CD4-positive, alpha-beta T cell treated with Interleukin-1 beta for 1 hour (primary cell): ENCODE results near the gene SLC17A3.

Experiments
- DNase-seq, 2 donors: peaks; one replicate each; pipeline ENCODE4 v3.0.0-alpha.2; 2020 to 2022

Gene SLC17A3

DNA sequence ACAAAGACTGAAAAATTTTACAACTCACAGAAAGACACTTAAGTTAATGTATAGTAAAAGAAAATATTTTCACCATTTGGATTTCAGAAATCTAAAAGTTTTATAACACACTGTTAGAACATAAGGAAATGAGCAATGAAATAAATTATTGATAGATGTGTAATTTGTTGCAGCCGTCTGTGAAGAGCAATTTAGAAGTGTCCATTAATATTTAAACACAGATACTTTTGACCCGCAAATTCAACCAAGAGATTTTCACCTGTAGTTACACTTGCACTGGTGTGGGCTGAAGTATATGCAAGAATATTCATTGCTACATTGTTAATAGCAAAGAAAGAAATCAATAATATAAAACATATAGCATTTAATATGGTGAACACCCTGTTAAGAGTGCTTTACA lies 14.6 kb upstream of the SLC17A3 start:
- DNase-seq = no peak

DNA sequence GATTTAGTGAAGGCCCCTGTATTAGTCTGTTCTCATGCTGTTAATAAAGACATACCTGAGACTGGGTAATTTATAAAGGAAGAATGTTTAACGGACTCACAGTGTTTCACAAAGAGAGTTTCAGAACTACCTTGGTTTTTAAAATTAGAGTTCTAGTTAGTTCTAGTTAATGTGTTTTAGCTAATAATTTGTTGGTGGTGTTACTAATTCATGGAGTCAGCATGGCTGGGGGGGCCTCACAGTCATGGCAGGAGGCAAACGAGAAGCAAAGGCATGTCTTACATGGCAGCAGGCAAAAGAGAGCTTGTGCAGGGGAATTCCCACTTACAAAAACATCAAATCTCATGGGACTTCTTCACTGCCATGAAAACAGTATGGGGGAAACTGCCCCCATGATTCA lies 12.0 kb upstream of the SLC17A3 start:
- no peak for DNase-seq

DNA sequence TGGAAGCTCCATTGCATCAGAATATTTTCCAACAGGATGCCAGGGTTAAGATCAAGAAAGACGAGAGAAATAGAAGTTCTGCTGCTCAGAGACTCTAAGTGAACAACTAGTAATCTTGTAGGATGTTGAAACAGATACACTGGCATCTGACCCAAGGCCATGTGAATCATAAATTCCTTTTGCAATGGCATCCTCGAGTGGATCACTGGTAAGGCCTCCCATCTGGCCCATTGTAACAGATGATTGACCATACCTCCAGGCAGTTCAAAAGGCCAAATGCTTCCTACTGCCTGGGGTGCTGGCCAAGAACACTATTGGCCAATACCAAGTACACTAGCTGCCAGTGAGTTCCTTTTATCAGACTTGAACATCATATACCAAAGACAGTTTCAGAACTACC lies 9.9 kb upstream of the SLC17A3 start:
- no peak for DNase-seq

DNA sequence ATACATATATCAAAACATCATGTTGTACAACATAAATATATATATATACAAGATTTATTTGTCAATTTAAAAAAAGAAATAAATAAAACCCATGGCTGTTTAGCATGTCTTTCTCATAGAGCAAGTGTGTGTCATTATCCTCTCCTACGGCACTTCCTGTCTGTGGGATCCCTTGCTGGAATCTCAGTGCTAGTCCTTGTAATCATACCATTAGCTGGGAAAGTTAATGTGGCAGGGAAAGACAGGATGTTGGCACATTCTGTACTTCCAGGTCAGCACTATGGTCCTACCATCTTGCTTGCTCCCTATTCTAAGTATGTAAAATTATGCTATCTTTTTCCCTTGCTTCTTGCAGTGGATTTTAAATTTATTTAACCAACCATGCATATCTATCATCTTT lies 9.5 kb upstream of the SLC17A3 start:
- DNase-seq = no peak

DNA sequence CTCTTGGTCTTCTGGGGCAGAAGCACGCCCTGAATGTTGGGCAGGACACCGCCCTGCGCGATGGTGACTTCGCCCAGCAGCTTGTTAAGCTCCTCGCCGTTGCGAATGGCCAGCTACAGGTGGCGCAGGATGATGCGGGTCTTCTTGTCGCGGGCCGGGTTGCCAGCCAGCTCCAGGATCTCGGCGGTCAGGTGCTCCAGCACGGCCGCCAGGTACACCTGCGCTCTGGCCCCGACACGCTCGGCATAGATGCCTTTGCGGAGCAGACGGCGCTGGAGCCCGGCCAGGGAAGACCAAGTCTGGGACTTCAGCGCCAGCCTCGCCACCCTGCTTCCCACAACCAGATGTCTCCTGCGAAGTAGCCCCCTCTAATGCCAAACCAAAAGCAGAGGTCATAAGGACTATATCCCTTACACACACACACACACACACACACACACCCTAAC lies 8.0 kb upstream of the SLC17A3 start:
- DNase-seq = peak; percentile 46 to 66

DNA sequence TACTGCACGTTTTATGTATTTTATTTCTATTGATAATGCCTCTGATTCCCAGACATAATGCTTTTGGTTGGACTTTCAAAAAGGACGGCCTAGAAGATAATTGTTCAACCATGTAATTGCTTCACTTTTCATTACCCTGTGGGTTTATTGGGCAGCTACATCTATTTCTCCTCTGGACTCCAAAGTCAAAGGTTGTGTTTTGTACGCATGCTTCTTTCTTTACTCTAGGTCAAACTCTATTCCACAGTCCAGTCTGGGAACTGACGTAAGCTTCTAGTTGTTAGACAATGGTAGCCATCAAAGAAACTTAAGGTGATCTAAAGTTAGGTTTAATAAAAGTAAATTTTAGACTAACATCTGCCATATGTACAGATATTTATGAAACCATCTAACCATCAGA lies 6.6 kb upstream of the SLC17A3 start:
- no peak for DNase-seq

DNA sequence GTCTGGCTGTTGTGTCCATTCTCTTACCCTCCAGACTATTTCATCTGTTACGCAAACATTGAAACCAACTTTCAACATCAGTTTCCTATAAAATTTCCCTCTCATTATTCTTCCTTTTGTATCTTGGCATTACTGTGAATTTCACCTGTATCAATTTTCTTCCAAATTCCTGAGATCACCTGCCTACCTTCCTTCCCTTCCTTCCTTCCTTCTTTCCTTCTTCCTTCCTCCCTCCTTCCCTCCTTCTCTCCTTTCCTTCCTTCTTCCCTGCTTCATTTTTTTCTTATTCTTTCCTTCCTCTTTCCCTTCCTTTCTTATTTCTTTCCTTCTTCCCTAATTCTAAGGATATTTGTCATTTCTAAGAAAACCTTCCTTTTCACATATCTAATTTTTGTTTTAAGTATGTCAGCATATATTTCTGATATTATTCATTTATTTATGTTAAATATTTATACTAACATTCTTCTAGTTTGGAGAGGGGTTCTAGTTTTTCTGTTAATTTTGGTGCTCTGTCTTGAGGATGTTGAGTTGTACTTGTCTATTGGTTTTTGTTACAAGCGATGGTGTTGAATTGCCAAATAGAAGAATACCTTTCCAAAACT lies 4.8 kb upstream of the SLC17A3 start:
- DNase-seq = no peak

DNA sequence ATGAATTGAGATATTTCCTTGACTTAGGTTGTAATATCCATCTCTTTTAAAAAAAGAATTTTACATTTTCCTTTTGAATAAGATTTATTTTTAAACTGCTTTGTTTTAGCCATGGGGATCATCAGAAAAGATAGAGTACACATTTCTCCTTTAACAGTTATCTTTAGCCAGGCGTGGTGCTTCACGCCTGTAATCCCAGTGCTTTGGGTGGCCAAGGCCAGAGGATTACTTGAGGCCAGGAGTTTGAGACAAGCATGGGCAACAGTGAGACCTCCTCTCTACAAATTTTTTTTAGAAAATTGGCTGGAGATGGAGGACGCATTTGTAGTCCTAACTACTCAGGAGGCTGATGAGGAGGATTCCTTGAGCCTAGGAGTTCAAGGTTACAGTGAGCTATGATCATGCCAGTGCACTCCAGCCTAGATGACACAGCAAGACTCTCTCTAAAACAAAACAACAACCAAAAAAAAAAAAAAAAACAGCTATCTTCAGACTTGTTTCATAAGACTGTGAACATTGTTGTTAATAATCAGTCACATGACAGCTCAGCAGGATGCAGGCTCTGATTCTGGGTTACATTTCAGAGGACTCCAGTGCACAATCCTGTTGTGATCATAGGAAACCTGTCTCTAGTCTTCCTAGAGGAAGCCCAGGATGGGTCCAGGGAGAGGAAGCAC lies 2.0 kb upstream of the SLC17A3 start:
- no peak for DNase-seq

DNA sequence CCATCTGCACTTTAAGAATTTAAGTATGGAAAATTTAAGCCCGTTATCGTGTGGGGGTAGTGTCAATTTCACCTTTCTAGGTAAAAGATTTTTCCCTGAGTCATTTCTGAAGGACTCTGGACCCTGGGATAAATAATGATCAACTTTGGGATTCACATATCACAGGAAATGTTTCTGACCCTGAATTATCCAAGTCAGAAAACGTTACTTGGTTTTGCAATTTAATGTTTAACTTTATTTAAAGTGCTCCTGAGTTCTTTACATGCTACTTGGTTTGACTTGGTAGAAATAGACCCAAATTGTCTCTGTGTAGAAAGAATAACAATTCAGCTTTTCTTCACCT lies 1.5 kb upstream of the SLC17A3 start:
- DNase-seq = no peak

DNA sequence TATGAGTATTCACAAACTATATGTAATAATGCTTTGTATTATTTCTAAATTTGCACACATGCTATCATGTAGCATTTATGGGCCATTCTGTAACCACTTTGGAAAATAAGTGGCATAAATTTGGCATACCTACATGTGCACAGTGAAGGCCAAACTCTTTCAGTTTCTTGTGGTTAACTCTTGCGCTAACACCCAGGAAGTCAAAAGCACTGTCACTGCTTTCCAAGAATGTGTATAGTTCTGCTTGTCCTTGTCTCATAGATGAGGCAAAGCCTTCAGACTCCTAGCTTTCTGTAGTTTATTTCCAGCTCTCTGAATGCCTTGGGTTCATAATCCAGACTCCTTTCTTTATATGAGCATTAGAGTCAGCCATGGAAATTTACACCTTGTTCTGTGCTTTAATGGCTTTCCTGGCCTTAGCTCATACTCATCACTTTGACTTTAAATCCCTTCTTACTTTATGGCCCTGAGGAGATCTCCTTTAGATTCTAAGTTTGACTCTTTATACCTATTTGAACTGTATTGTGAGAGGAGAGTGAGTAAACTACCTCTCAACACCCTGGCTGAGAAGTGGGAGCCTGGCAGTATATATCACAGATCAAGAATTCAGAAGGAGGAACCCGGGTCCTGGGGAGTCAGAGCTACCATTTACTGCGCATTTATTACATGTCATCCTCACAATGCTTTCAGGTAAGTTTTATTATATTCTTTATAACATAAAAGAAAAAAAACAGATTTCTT lies 949 bp upstream of the SLC17A3 start:
- peak in 1 of 2 donors; percentile 20 for DNase-seq

DNA sequence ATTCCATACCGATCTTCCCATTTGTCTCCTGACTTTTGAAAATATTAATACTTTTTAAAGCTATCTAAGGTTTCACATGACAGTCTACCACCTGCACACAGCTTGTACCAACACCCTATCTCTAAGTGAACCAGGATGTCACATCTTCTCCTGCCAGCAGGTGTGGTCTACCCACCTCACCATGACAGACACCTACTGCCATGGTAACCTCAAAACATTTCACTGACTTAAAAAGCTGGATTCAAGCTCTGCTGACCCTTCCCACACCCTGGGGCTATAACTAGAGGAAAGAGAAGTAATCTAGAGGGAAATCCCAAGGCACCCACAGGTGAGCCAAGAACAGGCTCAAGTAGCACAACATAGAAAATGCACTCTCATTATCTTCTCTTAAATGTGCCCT lies 1.2 kb downstream of the SLC17A3 start:
- peak; percentile 14 to 62 for DNase-seq

DNA sequence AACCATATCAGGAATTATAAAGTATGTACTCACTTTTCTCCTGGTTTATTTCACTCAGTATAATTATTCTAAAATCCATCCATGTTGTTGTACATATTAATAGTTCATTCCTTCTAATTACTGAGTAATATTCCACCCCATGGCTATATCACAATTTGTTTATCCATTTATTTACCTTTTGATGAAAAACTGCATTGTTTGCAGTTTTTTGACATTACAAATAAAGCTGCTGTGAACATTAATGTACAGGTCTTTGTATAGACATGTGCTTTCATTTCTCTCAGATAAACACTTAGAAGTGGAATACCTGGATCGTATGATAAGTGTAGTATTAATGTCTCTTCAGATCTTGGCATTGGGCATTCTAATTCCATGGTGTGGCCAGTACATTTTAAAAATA lies 4.2 kb downstream of the SLC17A3 start:
- no peak for DNase-seq

DNA sequence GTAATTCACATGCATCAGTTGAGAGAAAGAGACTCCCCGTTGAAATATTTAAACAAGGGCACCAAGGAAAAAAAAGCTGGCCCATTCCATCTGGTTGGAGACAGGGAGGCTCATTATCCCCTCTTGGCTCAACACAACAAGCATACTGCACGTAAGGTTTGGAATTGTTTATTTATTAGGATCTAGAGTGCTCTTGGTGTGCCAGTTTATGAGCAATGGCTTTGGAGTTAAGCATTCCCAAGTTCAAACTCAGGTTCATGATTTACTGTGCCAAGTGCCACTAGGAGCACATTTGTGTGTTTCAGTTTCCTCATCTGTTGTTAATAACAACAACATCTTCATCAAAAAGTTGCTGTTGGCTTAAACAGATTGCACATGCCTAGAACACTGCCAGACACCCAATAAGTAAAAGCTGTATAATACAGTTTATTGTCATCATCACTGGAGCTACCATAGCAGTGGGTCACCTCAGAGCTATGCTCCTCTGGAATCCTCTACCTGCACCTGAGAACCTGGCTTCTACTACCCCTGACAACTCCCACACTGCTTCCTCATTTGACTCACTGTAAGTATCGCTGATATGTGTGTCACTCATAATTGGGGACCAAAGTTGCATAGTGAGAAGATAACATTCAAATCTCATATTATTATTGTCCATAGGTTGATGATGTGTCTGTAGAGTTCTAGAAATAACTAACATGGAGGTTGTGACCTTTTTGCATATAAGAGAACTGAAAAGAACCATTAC lies 5.4 kb downstream of the SLC17A3 start:
- no peak for DNase-seq

DNA sequence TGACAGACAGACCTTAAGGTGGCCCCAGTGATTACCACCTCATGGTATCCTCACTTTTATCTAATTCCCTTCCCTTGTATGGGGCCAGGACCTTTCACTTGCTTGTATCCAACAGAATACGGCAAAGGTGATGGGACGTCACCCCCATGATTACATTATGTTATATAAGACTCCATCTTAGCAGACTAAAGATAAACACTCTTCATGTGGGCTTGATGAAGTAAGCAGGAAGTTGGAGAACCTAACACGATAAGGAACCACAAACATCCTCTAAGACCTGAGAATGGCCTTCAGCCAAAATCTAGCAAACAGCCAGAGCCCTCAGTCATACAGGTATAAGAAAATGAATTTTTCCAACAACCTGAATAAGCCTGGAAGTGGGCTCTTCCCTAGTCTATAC lies 8.0 kb downstream of the SLC17A3 start:
- peak; percentile 5 to 67 for DNase-seq

DNA sequence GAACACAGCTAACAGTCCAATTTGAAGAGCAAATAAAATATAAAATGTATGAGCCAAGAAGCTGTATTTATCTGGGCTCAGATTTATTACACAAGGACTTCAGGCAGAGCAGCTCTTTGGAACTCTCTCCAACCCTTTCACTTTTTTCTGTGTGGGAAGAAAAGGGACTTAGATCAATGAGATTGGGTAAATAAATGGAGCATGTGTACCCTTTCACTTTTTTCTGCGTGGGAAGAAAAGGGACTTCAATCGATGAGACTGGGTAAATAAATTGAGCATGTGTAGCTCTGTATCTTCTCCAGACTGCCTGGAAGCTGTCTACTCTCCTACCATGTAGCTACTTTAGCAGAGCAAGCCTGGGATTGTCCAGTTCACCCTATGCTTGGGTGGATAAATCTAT lies 10.7 kb downstream of the SLC17A3 start:
- DNase-seq = no peak

DNA sequence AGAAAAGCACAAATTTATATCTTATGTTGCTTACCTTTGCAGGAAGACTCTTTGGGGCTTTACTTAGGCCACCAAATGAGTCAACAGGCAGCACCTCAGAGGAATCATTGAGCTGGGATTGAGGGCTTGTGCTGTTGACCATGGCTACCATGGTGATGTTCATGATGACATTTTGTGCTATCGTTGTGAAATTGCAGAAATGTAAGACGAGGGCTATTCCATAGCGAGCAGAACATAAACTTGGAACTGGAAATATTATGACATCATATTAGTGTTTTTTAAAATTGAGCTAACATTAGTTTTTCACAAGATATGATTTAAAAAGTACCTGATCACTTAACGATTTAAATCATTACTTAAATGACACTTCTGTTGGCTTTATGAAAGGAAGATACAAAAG lies 11.8 kb downstream of the SLC17A3 start:
- DNase-seq = no peak

DNA sequence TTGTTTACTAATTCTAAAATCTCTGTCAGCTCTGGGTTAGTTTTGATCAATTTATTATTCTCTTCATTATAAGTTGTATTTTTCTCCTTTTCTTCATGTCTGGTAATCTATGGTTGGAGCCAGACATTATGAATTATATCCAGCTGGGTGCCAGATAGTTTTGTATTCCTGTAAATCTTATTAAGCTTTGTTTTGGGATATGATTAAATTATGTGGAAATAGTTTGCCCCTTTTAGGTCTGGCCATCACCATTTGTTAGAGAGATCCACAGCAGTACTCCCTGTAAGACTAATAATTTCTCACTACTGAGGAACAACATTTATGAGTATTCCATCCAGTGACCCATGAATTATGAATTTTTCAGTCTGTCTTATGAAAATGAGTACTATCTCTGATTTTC lies 21.3 kb downstream of the SLC17A3 start:
- DNase-seq = no peak

DNA sequence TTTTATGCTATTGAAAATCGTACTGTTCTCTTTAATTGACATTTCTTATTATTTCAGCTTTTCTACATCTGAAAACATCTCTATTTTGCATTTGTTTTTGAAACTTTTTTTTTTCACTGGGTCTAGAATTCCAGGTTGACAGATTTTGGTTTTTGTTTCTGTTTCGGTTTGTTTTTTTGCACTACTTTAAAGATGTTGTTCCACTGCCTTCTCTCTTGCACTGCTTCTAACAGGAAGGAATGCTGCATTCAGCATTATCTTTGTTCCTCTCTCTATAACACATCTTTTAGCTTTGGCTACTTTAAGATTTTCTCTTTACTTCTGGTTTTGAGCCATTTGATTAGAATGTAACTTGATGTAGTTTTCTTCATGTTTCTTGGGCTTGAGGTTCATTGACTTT lies 22.1 kb downstream of the SLC17A3 start:
- DNase-seq = no peak

DNA sequence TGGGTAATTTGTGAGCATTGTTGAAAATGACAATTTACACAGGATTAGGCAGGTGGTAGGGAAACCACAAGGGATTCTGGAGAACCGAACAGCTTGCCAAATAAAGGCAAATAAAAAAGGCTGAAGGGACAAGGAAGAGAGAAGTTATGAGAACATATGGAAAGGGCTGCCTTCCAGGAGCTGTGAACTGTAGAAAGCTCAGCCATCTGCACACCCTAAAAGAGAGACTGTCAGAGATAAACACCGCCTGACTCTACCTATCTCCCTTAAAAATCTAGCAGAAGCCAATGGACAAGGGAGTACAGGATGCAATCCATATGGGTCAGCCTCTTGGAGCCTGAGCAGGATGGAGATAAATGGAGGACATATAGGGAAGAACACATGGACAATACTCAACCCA lies 29.5 kb downstream of the SLC17A3 start:
- no peak for DNase-seq

DNA sequence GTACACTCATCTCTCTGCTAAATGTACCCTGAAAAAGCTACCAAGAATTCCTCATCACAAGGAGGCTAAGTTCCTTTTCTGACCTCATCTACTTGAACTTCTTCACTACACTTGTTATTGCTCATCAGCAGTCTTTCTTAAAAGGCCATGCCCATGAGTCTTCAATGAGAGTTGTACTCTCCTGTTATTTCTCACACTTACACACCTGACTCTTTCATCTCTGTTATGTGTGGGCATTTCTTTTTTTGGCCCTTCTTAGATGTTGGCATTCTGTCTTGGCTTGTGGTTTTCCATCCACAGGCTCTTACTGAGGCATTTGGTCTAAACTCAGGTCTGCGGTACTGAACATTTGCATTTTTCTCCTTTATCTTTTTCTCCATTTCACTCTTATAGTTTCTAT lies 31.5 kb downstream of the SLC17A3 start:
- DNase-seq = no peak

DNA sequence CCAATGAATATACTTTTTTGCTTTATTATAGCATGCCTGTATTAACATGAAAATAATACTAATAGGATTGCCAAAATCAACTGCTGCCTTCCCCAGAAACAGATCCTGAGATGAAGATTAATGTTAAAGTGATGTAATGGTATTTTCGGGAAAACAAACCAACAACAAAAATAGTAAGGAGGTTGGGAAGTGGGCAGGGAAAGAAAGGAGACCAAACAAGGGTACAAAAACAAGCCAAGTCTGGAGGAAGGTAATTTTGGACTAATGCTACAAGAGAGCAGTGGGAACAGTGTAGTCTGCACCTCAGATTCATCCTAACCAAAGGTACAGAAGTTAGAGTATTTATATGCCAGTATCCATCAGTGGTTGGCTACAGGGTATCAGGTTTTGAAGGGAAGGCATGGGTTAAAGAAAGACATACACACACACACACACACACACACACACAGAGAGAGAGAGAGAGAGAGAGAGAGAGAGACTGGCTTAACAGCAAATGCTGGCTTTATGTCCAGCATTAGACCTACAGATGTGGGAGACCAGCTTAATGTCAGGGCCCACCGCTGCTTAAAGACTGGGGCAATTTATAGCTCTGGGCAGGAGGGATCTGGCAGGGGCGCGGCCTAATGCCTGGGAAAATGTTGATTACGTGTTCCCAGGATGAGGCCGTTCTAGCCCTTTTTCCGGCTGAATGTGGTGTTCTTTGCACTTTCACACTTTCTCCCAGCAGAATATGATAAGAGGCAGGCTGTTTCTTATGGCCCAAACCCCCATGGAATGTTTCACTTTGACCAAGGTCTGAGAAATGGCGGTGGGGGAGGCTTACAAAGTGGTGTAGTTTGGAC lies 38.4 kb downstream of the SLC17A3 start:
- DNase-seq = no peak

DNA sequence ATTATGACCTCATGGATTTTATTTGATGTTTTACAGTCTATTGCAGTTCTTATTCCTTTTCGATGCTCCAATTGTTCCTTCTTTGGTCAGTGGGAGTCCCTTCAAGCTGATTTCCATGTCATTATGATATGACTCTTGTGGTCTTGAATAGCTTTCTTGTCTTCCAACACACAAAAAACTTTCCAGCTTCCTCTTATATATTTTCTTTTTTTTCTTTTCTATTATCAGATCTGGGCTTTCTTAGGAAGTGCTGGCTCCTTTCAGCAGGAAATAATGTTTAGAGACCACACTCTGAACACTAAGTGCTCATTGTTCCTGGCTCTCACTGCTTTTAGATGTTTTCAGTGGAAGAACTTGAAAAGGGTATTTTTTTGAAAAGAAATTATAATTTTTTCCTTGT lies 39.1 kb downstream of the SLC17A3 start:
- DNase-seq = no peak

DNA sequence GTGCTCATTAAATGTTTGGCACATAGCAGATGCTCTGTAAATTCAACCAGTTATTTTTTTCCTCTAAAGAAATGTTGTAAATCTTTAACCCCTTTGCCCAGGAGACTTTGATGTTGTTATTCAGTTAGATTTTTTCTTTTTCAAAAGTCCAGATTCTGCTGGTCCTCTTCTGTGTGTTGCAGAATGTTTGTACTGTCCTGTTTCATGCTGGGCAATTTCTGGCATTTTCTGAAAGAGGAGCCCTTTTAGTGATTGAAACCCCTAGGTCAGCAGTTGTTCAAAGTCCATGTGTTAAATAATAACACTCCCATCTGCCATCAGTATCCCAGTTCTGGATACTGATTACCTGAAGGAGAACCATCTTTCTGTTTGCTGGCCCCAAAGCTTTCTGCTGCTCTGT lies 40.9 kb downstream of the SLC17A3 start:
- no peak for DNase-seq
